DMS 273 (cell line): ENCODE measurements around the gene RSRC1.

ENCODE experiments used
- DNase-seq: peaks from one replicate; lab custom pipeline; 2025; ENCODE audit not compliant: unreplicated experiment; lab: John Stamatoyannopoulos, UW

The RSRC1 gene

GRCh38 chr3:158570999-158571702, 461.3 kb downstream of the RSRC1 start, which contains the start of gene MLF1:
TSS of gene MLF1 (plus strand) at chr3:158571194. CDS start at chr3:158571301, 107 bp downstream.
- DNase-seq: peak; percentile 99

GRCh38 chr3:158571969-158572765, 462.3 kb downstream of the RSRC1 start:
- DNase-seq: no peak

GRCh38 chr3:158572766-158573060, 462.8 kb downstream of the RSRC1 start:
- DNase-seq: no peak

- peak; percentile 17 for DNase-seq
These were observed 463.8 kb downstream of the RSRC1 start for GRCh38 chr3:158573714-158574113.

- no peak for DNase-seq
These were observed 464.8 kb downstream of the RSRC1 start for GRCh38 chr3:158574646-158575045.

- DNase-seq: no peak
These were observed 480.3 kb downstream of the RSRC1 start for GRCh38 chr3:158590223-158590622.
